Liver (tissue), 3 donors: ENCODE results near the gene GCN1.
"Not testable (repeated sequence)": the region's sequence is repeated elsewhere in the genome, so short reads cannot be mapped to it uniquely, and the experiment has no call there.

Source experiments
- FOXA2 ChIP-seq: IDR thresholded peaks from 2 replicates; pipeline ENCODE4 v1.6.1; 2016; ENCODE audit warnings: antibody characterized with exemption
- GABPA ChIP-seq, 2 donors: IDR thresholded peaks in 1 of 2; conservative IDR thresholded peaks in 1 of 2; 2 replicates each; pipeline ENCODE4 v1.6.1; 2016; ENCODE audit warnings: antibody characterized with exemption in 2 of 2, mild to moderate bottlenecking in 1 of 2, moderate library complexity in 1 of 2
- RXRA ChIP-seq, 2 donors: IDR thresholded peaks; 2 replicates each; pipeline ENCODE4 v1.6.1; 2017 to 2018; ENCODE audit warnings: antibody characterized with exemption in 2 of 2, mild to moderate bottlenecking in 1 of 2
- SP1 ChIP-seq: IDR thresholded peaks from 2 replicates; pipeline ENCODE4 v1.6.1; 2018; ENCODE audit warnings: antibody characterized with exemption, mild to moderate bottlenecking
- TAF1 ChIP-seq: conservative IDR thresholded peaks from 2 replicates; pipeline ENCODE4 v1.6.1; 2016; ENCODE audit warnings: antibody characterized with exemption, mild to moderate bottlenecking
- TF ChIP-seq, protein P1 (sequence below): fragments of 150-350 bp; IDR thresholded peaks from 2 replicates; pipeline ENCODE4 v1.5.1; 2017; ENCODE audit warnings: improper control_type of control experiment, low read depth, low read length; ENCODE audit not compliant: missing input control
- donor health status: healthy.
- donor health status: healthy.

DNA sequence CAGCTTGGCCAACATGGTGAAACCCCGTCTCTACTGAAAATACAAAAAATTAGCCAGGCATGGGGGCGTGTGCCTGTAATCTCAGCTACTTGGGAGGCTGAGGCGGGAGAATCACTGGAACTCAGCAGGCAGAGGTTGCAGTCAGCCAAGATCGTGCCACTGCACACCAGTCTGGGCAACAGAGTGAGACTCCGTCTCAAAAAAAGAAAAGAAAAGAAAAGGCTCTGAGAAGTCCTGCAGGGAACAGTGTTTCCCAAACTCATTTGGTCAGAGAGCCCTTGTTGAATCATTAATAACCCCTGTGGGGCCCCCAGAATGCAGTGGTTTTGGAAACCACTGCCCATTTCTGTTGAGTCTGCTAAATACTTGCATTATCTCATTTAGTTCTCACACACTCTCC is 18.7 kb upstream of the GCN1 start:
- TF ChIP-seq, protein P1, sequence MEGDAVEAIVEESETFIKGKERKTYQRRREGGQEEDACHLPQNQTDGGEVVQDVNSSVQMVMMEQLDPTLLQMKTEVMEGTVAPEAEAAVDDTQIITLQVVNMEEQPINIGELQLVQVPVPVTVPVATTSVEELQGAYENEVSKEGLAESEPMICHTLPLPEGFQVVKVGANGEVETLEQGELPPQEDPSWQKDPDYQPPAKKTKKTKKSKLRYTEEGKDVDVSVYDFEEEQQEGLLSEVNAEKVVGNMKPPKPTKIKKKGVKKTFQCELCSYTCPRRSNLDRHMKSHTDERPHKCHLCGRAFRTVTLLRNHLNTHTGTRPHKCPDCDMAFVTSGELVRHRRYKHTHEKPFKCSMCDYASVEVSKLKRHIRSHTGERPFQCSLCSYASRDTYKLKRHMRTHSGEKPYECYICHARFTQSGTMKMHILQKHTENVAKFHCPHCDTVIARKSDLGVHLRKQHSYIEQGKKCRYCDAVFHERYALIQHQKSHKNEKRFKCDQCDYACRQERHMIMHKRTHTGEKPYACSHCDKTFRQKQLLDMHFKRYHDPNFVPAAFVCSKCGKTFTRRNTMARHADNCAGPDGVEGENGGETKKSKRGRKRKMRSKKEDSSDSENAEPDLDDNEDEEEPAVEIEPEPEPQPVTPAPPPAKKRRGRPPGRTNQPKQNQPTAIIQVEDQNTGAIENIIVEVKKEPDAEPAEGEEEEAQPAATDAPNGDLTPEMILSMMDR: not testable (repeated sequence)
- TF ChIP-seq SP1; RXRA (IDR thresholded peaks at IDR 0.05); GABPA (IDR thresholded peaks at IDR 0.05 in 1 of 2, conservative IDR thresholded peaks at IDR 0.05 in 1 of 2); FOXA2; TAF1: not testable (repeated sequence)
